Lung (tissue), 12 donors: ENCODE measurements around the gene EVI5. TPM values are rescaled to one million over a fixed set of nuclear protein-coding genes. Genes with fewer than 3 reads are reported as not detected.

Experiments
- ATAC-seq: fragments of 200-7000 bp; cut with Tn5 transposase; one replicate; pipeline ENCODE4 v1.9.1; 2020; ENCODE audit warnings: moderate number of reproducible peaks; ENCODE audit not compliant: insufficient read depth, low FRiP score
- DNase-seq, 3 donors: peaks; one replicate each; pipeline ENCODE4 v3.0.0-alpha.2; 2013 to 2017
- H3K27ac ChIP-seq, 2 donors: one replicate each; pipeline ENCODE4 v1.5.1; 2013; ENCODE audit warnings: mild to moderate bottlenecking in 2 of 2, moderate library complexity in 2 of 2, control low read depth in 1 of 2, inconsistent platforms in 1 of 2, low read depth in 1 of 2, low read length in 1 of 2
- H3K27me3 ChIP-seq, 3 donors: one replicate each; pipeline ENCODE4 v1.5.1; 2013; ENCODE audit warnings: low read length in 2 of 3; ENCODE audit not compliant: control insufficient read depth in 3 of 3, insufficient read depth in 3 of 3
- H3K36me3 ChIP-seq, 4 donors: one replicate each; pipeline ENCODE4 v1.5.1; 2013; ENCODE audit warnings: low read length in 4 of 4, mild to moderate bottlenecking in 1 of 4, moderate library complexity in 1 of 4; ENCODE audit not compliant: control insufficient read depth in 4 of 4, insufficient read depth in 4 of 4
- H3K4me1 ChIP-seq, 5 donors: one replicate each; pipeline ENCODE4 v1.5.1; 2013; ENCODE audit warnings: low read length in 5 of 5, mild to moderate bottlenecking in 2 of 5, moderate library complexity in 1 of 5; ENCODE audit not compliant: control insufficient read depth in 5 of 5, insufficient read depth in 5 of 5
- H3K4me3 ChIP-seq: one replicate; pipeline ENCODE4 v1.5.1; 2013; ENCODE audit warnings: mild to moderate bottlenecking, control low read depth, moderate library complexity
- H3K9ac ChIP-seq, 2 donors: one replicate each; pipeline ENCODE4 v1.5.1; 2013; ENCODE audit warnings: low read length in 2 of 2, control low read depth in 1 of 2; ENCODE audit not compliant: insufficient read depth in 1 of 2
- H3K9me3 ChIP-seq, 4 donors: one replicate each; pipeline ENCODE4 v1.5.1; 2013; ENCODE audit warnings: low read length in 3 of 4, mild to moderate bottlenecking in 1 of 4, moderate library complexity in 1 of 4; ENCODE audit not compliant: control insufficient read depth in 4 of 4, insufficient read depth in 3 of 4
- CTCF ChIP-seq: IDR thresholded peaks from 2 replicates; pipeline ENCODE4 v1.5.1; 2012; ENCODE audit warnings: mild to moderate bottlenecking; ENCODE audit errors: control extremely low read depth, extremely low read depth
- WGBS, 2 donors: extraction: QIAGEN DNeasy Blood & Tissue Kit; methylation state at CpG; one replicate each; pipeline ENCODE4 v1.1.7; 2013; 5-methylcytosine and 5-hydroxymethylcytosine counted together
- polyA plus RNA-seq, 2 donors: library from polyadenylated mRNA; stranded (reverse); fragments of 200-250 nt; gene quantifications; one replicate each; pipeline ENCODE4 v1.2.1, GENCODE V29; 2013
- total RNA-seq, 2 donors: library from RNA; depleted of rRNA in 1 of 2; stranded (reverse); fragments of >200 nt in 1 of 2; gene quantifications; one replicate each; pipeline ENCODE4 v1.2.1, GENCODE V29; 2014 to 2021
- donor health status: control.
- donor health status: control.
- donor health status: Bipolar disorder and iron deficiency.
- donor health status: healthy.
- donor health status: DM: yes; HTN: yes; CAD: no.

EVI5 gene
- total and polyA plus RNA-seq, 4 donors, result 4.9 to 88.8 (median 25.1) TPM

DNA sequence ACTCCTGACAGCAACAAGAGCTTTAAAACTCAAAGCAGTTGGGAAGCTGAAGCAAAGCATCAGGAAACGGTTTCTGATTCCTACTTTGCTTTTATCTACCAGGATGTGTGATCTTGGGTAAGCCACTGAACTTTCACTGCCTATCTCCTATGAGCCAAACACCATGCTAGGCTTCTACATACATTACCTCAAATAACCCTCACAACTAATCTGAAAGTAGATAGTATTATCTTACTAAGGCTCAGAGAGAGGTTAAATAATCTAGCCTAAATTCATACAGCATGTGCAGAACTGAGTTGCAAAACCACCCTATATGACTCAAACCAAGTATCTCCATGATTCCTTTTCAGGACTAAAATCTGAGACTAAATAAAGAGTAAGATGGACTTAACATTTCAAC, 83.8 kb downstream of the EVI5 start:
- 75 to 84% methylated on average over 1 of the region's 1 CpG for WGBS, 2 donors

DNA sequence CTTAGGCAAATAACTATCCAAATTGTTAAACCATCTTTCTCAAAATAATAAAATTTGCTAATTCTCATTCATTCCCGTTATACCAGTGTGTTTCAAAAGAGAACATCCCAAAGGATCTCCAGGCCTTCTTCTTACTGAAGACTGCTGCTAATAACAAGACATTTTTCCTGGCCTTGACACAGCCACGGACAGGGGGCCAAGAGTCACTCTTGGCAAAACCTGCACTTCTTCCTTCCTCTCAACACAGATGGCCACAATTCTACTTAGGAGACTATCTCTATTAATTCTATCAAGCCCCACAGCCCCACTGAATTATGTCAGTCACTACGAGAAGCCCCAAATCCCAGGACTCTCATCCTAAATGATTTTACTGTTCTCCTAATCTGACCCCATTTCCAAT, 86.0 kb downstream of the EVI5 start:
- DNase-seq, result no peak
- Histone ChIP-seq H3K36me3 (peaks cover 0 to 12% (median 3%) of the 10 kb centered on the region in 4 donors), H3K4me1 (peaks cover 0 to 6% (median 0%) of the 10 kb centered on the region in 5 donors), H3K27ac (no peak overlapping the region), H3K27me3 (no peaks in the 10 kb centered on the region), H3K9ac (no peak overlapping the region), H3K4me3 (no peak overlapping the region), H3K9me3 (no peaks in the 10 kb centered on the region)
- no peak for TF ChIP-seq CTCF
- ATAC-seq, result no peak
- WGBS, 2 donors, result 67 to 78% methylated on average over 3 of the region's 3 CpGs

More for the DNA sequence above, 83.8 kb downstream of the EVI5 start:
- Histone ChIP-seq H3K27me3 (no peaks in the 10 kb centered on the region), H3K9ac (no peak overlapping the region), H3K9me3 (no peaks in the 10 kb centered on the region), H3K4me3 (no peak overlapping the region), H3K4me1 (peaks cover 0 to 9% (median 0%) of the 10 kb centered on the region in 5 donors), H3K27ac (no peak overlapping the region), H3K36me3 (peaks cover 0 to 4% (median 2%) of the 10 kb centered on the region in 4 donors)
- ATAC-seq (no peak), DNase-seq (no peak)
- TF ChIP-seq CTCF, result no peak

GRCh38 chr1:92695104-92695503, 89.8 kb downstream of the EVI5 start:
- TF ChIP-seq CTCF, result no peak
- no peaks in the 10 kb centered on the region for H3K27me3 ChIP-seq
- H3K4me1 ChIP-seq, result peaks cover 0 to 6% (median 0%) of the 10 kb centered on the region in 5 donors
- H3K4me3 ChIP-seq, result no peak overlapping the region
- DNase-seq, result no peak
- H3K27ac ChIP-seq, result no peak overlapping the region
- H3K9ac ChIP-seq, result no peak overlapping the region
- peaks cover 0 to 14% (median 8%) of the 10 kb centered on the region in 4 donors for H3K36me3 ChIP-seq
- no peak for ATAC-seq
- no peaks in the 10 kb centered on the region for H3K9me3 ChIP-seq

- H3K36me3 ChIP-seq, result peaks cover 0 to 22% (median 9%) of the 10 kb centered on the region in 4 donors
- no peaks in the 10 kb centered on the region for H3K4me1 ChIP-seq
- peaks cover 0 to 2% (median 0%) of the 10 kb centered on the region in 4 donors for H3K9me3 ChIP-seq
- no peak overlapping the region for H3K4me3 ChIP-seq
- no peaks in the 10 kb centered on the region for H3K27me3 ChIP-seq
- DNase-seq (no peak), ATAC-seq (no peak)
- TF ChIP-seq CTCF, result no peak
- H3K9ac ChIP-seq, result no peak overlapping the region
- WGBS, 2 donors, result 14 to 43% methylated on average over 1 of the region's 1 CpG
- H3K27ac ChIP-seq, result no peak overlapping the region
Observed at GRCh38 chr1:92691925-92692324, 93.0 kb downstream of the EVI5 start.
